Upper lobe of left lung (tissue), 4 donors: ENCODE results near the gene NPHP4.

Experiments
- CTCF ChIP-seq, 6 experiments: fragments of 450-650 bp in 4 of 6; fragments of 200-600 bp in 2 of 6; sonication (generic) in 2 of 6; IDR thresholded peaks; one replicate each; pipeline ENCODE4 v1.5.1; 2016 to 2019; ENCODE audit warnings: antibody characterized with exemption in 6 of 6
- EP300 ChIP-seq, 4 donors: sonication (generic); formaldehyde crosslinking; IDR thresholded peaks; one replicate each; pipeline ENCODE4 v1.5.1; 2017; ENCODE audit warnings: antibody characterized with exemption in 4 of 4, control low read depth in 2 of 4
- POLR2A ChIP-seq, 4 donors: fragments of 450-650 bp; IDR thresholded peaks; one replicate each; pipeline ENCODE4 v1.5.1; 2016 to 2017; ENCODE audit warnings: antibody characterized with exemption in 4 of 4, mild to moderate bottlenecking in 2 of 4
- POLR2AphosphoS5 ChIP-seq, 2 donors: sonication (generic); formaldehyde crosslinking; IDR thresholded peaks; one replicate each; pipeline ENCODE4 v1.5.1; 2017; ENCODE audit warnings: antibody characterized with exemption in 2 of 2

- no peak for TF ChIP-seq CTCF (IDR thresholded peaks at IDR 0.05)
- TF ChIP-seq POLR2AphosphoS5 (IDR thresholded peaks at IDR 0.05) = no peak
- no peak for TF ChIP-seq POLR2A (IDR thresholded peaks at IDR 0.05)
- peak in 1 of 4 donors; percentile 59 for TF ChIP-seq EP300 (IDR thresholded peaks at IDR 0.05)
These were observed 6.2 kb downstream of the NPHP4 start for GRCh38 chr1:5986018-5986417.
